ENCODE measurements around the gene PITX2. TPM values are rescaled to one million over a fixed set of nuclear protein-coding genes. Genes with fewer than 3 reads are reported as not detected.
A peak's percentile ranks its signal among the peaks of the same experiment; 100 is the strongest.

PITX2 gene
- total RNA-seq, 4 donors from 2014 or later = 17.4 to 48.6 (median 34.0) TPM

- intact Hi-C loops (cut with DNase I) = no loop called here
- 59% methylated on average over 13 of the region's 13 CpGs for WGBS
- DNase-seq (ENCODE audit: extremely low spot score) = no peak
These were observed 3.8 kb upstream of the PITX2 start for GRCh38 chr4:110626532-110627153.

GRCh38 chr4:110625576-110626257, 2.8 kb upstream of the PITX2 start:
- 53% methylated on average over 9 of the region's 9 CpGs for WGBS
- H3K27me3 ChIP-seq = peaks cover 0 to 86% (median 0%) of the 10 kb centered on the region in 4 donors
- intact Hi-C loops (cut with DNase I) = no loop called here

More at GRCh38 chr4:110626532-110627153, 3.8 kb upstream of the PITX2 start:
- Histone ChIP-seq H3K9me3 (no peaks in the 10 kb centered on the region), H3K36me3 (no peaks in the 10 kb centered on the region), H3K4me3 (no peak overlapping the region), H3K4me1 (peaks cover 21 to 35% (median 28%) of the 10 kb centered on the region in 4 donors), H3K27me3 (peaks cover 0 to 86% (median 1%) of the 10 kb centered on the region in 4 donors), H3K27ac (replicated peaks in 1 of 4) (no peak overlapping the region)
- TF ChIP-seq POLR2AphosphoS5 (IDR thresholded peaks at IDR 0.05) (no peak), CTCF (IDR thresholded peaks at IDR 0.05) (no peak)

GRCh38 chr4:110624904-110625494, 2.1 kb upstream of the PITX2 start:
- no peak for DNase-seq (ENCODE audit: extremely low spot score)
- peaks cover 0 to 84% (median 0%) of the 10 kb centered on the region in 4 donors for H3K27me3 ChIP-seq
- H3K4me3 ChIP-seq = no peak overlapping the region
- H3K4me1 ChIP-seq = peaks cover 29 to 44% (median 35%) of the 10 kb centered on the region in 4 donors
- WGBS = 62% methylated on average over 6 of the region's 6 CpGs
- intact Hi-C loops (cut with DNase I) = no loop called here
- H3K9me3 ChIP-seq = no peaks in the 10 kb centered on the region
- no peak for TF ChIP-seq EP300 (IDR thresholded peaks at IDR 0.05)
- TF ChIP-seq POLR2AphosphoS5 (IDR thresholded peaks at IDR 0.05) = no peak
- TF ChIP-seq POLR2A (IDR thresholded peaks at IDR 0.05; ENCODE audit: low read depth) = no peak
- TF ChIP-seq CTCF (IDR thresholded peaks at IDR 0.05) = no peak
- H3K36me3 ChIP-seq = peaks cover 0 to 4% (median 0%) of the 10 kb centered on the region in 4 donors
- peak overlapping the region in 1 of 4 donors; percentile 91 for H3K27ac ChIP-seq (replicated peaks in 1 of 4)

More at GRCh38 chr4:110625576-110626257, 2.8 kb upstream of the PITX2 start:
- Histone ChIP-seq H3K27ac (replicated peaks in 1 of 4) (no peak overlapping the region), H3K9me3 (no peaks in the 10 kb centered on the region), H3K4me1 (peaks cover 26 to 37% (median 31%) of the 10 kb centered on the region in 4 donors), H3K4me3 (no peak overlapping the region), H3K36me3 (peaks cover 0 to 3% (median 0%) of the 10 kb centered on the region in 4 donors)
- TF ChIP-seq EP300 (IDR thresholded peaks at IDR 0.05) (no peak), CTCF (IDR thresholded peaks at IDR 0.05) (no peak), POLR2AphosphoS5 (IDR thresholded peaks at IDR 0.05) (no peak), POLR2A (IDR thresholded peaks at IDR 0.05; ENCODE audit: low read depth) (no peak)
- DNase-seq (ENCODE audit: extremely low spot score) = no peak

- H3K27ac ChIP-seq (replicated peaks in 1 of 4) = peak overlapping the region in 2 of 4 donors; percentile 91 to 93
- WGBS = 55% methylated on average over 3 of the region's 3 CpGs
- peaks cover 0 to 84% (median 0%) of the 10 kb centered on the region in 4 donors for H3K27me3 ChIP-seq
- H3K4me1 ChIP-seq = peaks cover 29 to 48% (median 38%) of the 10 kb centered on the region in 4 donors
- no peak overlapping the region for H3K4me3 ChIP-seq
- peaks cover 0 to 4% (median 0%) of the 10 kb centered on the region in 4 donors for H3K36me3 ChIP-seq
- intact Hi-C loops (cut with DNase I) = no loop called here
- no peaks in the 10 kb centered on the region for H3K9me3 ChIP-seq
- DNase-seq (ENCODE audit: extremely low spot score) = no peak
- TF ChIP-seq EP300 (IDR thresholded peaks at IDR 0.05) = no peak
- TF ChIP-seq POLR2AphosphoS5 (IDR thresholded peaks at IDR 0.05) = no peak
- TF ChIP-seq CTCF (IDR thresholded peaks at IDR 0.05) = no peak
- no peak for TF ChIP-seq POLR2A (IDR thresholded peaks at IDR 0.05; ENCODE audit: low read depth)
These were observed 1.5 kb upstream of the PITX2 start for GRCh38 chr4:110624398-110624780.
